Measurements from ENCODE around the gene IQGAP1.
A peak's percentile ranks its signal among the peaks of the same experiment; 100 is the strongest.

Gene IQGAP1

DNA sequence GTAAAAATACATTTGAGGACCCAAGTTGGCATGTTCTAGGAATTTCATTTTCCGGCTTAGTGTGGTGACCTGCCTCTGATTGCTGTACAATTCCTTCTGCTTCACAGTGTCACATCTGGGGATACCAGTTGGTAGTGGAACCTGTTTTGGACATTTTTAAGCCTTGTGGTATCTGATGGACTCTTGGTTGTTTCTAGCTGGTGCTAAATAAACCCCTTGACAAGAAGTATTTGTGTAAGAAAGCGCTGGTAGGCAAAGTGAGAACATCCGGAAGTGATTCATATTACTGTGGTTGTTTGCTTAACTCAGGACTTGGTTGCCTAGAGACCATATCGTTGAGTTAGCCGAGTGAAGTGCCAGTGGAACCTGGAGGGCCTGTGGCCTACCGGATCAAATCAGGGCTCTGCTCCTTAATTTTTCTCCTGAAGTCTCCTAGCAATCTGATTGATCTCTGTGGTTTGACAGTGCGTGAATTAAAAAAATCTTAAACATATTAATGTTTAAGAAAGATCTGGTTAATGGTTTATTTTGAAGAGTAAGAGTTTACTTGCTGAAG is 12.8 kb downstream of the IQGAP1 start:
- Histone ChIP-seq H2AK5ac (ENCODE audit: low read length) (no peak overlapping the region), H3K79me2 (ENCODE audit: control insufficient read depth, insufficient read depth, low read length) (peaks cover 57% of the 10 kb centered on the region), H3K79me1 (ENCODE audit: low read length) (peaks cover 6% of the 10 kb centered on the region), H3K23ac (ENCODE audit: low read length) (no peak overlapping the region), H2BK120ac (ENCODE audit: low read depth, low read length) (peak overlapping the region; percentile 64), H3K18ac (ENCODE audit: low read length) (peak overlapping the region; percentile 87), H3K36me3 (ENCODE audit: control insufficient read depth, insufficient read depth, low read length) (no peaks in the 10 kb centered on the region), H4K8ac (ENCODE audit: low read depth, low read length) (no peak overlapping the region), H2BK15ac (replicated peaks; ENCODE audit: low read depth) (no peak overlapping the region), H3K4me2 (ENCODE audit: low read length) (peak overlapping the region; percentile 43), H3K4me3 (ENCODE audit: low read length) (no peak overlapping the region), H3K4ac (ENCODE audit: low read depth, low read length) (no peak overlapping the region), H3K9ac (ENCODE audit: low read length) (no peak overlapping the region), H4K5ac (ENCODE audit: low read length) (no peak overlapping the region), H3K56ac (ENCODE audit: low read length) (peak overlapping the region; percentile 37), H3K27me3 (ENCODE audit: insufficient read depth, low read length, poor library complexity) (no peaks in the 10 kb centered on the region), H3K4me1 (ENCODE audit: control insufficient read depth, low read depth, low read length) (peaks cover 14% of the 10 kb centered on the region), H3K27ac (ENCODE audit: low read depth, low read length) (peak overlapping the region; percentile 66), H2BK5ac (ENCODE audit: low read length) (no peak overlapping the region)
- DNase-seq = peak; percentile 99
- no CpG with 5 or more reads among the region's 7 CpGs for WGBS (ENCODE audit: extremely low coverage, insufficient coverage, low lambda C conversion rate)

DNA sequence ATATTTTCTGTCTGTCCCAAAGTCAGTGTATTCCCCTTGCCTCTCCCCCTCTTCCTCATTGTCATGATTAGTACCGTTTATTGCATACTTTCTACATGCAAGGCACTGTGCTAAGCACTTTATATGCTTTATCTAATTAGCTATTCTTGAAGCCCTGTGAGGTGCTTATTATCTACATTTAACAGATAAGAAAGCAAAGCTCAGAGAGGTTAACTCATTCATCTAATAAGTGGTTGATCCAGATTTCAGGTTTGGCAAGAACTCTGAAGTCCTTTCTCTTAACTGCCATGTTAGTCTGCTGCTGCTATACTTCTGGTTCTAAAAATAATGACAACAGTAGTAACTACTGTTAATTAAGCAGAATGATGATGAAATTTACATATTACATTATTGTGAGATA is 13.5 kb downstream of the IQGAP1 start:
- H2AK5ac ChIP-seq (ENCODE audit: low read length) = no peak overlapping the region
- H2BK120ac ChIP-seq (ENCODE audit: low read depth, low read length) = no peak overlapping the region
- peak; percentile 81 for DNase-seq
- H3K56ac ChIP-seq (ENCODE audit: low read length) = no peak overlapping the region
- peaks cover 14% of the 10 kb centered on the region for H3K4me1 ChIP-seq (ENCODE audit: control insufficient read depth, low read depth, low read length)
- H3K4me2 ChIP-seq (ENCODE audit: low read length) = no peak overlapping the region
- peaks cover 57% of the 10 kb centered on the region for H3K79me2 ChIP-seq (ENCODE audit: control insufficient read depth, insufficient read depth, low read length)
- no peak overlapping the region for H4K8ac ChIP-seq (ENCODE audit: low read depth, low read length)
- H2BK5ac ChIP-seq (ENCODE audit: low read length) = no peak overlapping the region
- H2BK15ac ChIP-seq (replicated peaks; ENCODE audit: low read depth) = no peak overlapping the region
- H3K4me3 ChIP-seq (ENCODE audit: low read length) = no peak overlapping the region
- no peak overlapping the region for H4K5ac ChIP-seq (ENCODE audit: low read length)
- no peak overlapping the region for H3K23ac ChIP-seq (ENCODE audit: low read length)
- WGBS (ENCODE audit: extremely low coverage, insufficient coverage, low lambda C conversion rate) = no CpG with 5 or more reads among the region's 1 CpG
- no peak overlapping the region for H3K9ac ChIP-seq (ENCODE audit: low read length)
- H3K27ac ChIP-seq (ENCODE audit: low read depth, low read length) = no peak overlapping the region
- peaks cover 6% of the 10 kb centered on the region for H3K79me1 ChIP-seq (ENCODE audit: low read length)
- H3K4ac ChIP-seq (ENCODE audit: low read depth, low read length) = no peak overlapping the region
- no peaks in the 10 kb centered on the region for H3K36me3 ChIP-seq (ENCODE audit: control insufficient read depth, insufficient read depth, low read length)
- H3K18ac ChIP-seq (ENCODE audit: low read length) = no peak overlapping the region
- H3K27me3 ChIP-seq (ENCODE audit: insufficient read depth, low read length, poor library complexity) = no peaks in the 10 kb centered on the region

DNA sequence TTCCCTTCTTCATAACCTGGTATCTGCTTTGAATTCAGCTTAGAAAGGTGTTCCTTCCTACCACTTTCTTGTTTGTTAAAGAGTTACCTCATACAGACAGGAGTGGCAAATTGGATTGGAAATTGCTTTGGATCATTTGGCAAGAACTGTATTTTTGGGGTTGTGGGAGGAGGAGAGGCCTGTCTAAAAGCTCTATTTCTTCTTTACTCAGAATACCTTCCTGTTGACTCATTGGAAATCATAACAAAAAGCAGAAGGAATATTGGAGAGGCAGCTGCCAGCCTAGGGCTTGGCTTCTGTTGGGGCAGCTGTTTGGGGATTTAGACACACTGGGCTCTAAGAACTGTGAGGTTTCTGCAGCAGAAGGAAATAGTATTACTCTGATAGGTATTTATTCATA is 14.2 kb downstream of the IQGAP1 start:
- no peak overlapping the region for H3K4me2 ChIP-seq (ENCODE audit: low read length)
- no peak overlapping the region for H2AK5ac ChIP-seq (ENCODE audit: low read length)
- H3K23ac ChIP-seq (ENCODE audit: low read length) = peak overlapping the region; percentile 48
- H2BK120ac ChIP-seq (ENCODE audit: low read depth, low read length) = no peak overlapping the region
- no peak overlapping the region for H4K8ac ChIP-seq (ENCODE audit: low read depth, low read length)
- peak overlapping the region; percentile 10 for H3K9ac ChIP-seq (ENCODE audit: low read length)
- no peak overlapping the region for H2BK15ac ChIP-seq (replicated peaks; ENCODE audit: low read depth)
- no peak overlapping the region for H3K4ac ChIP-seq (ENCODE audit: low read depth, low read length)
- no peak overlapping the region for H2BK5ac ChIP-seq (ENCODE audit: low read length)
- peak overlapping the region; percentile 44 for H3K56ac ChIP-seq (ENCODE audit: low read length)
- H3K79me2 ChIP-seq (ENCODE audit: control insufficient read depth, insufficient read depth, low read length) = peaks cover 60% of the 10 kb centered on the region
- no peaks in the 10 kb centered on the region for H3K36me3 ChIP-seq (ENCODE audit: control insufficient read depth, insufficient read depth, low read length)
- no peak overlapping the region for H4K5ac ChIP-seq (ENCODE audit: low read length)
- peaks cover 14% of the 10 kb centered on the region for H3K4me1 ChIP-seq (ENCODE audit: control insufficient read depth, low read depth, low read length)
- no peaks in the 10 kb centered on the region for H3K27me3 ChIP-seq (ENCODE audit: insufficient read depth, low read length, poor library complexity)
- peak overlapping the region; percentile 87 for H3K18ac ChIP-seq (ENCODE audit: low read length)
- H3K79me1 ChIP-seq (ENCODE audit: low read length) = peaks cover 6% of the 10 kb centered on the region
- H3K4me3 ChIP-seq (ENCODE audit: low read length) = no peak overlapping the region
- H3K27ac ChIP-seq (ENCODE audit: low read depth, low read length) = no peak overlapping the region
- DNase-seq = no peak

DNA sequence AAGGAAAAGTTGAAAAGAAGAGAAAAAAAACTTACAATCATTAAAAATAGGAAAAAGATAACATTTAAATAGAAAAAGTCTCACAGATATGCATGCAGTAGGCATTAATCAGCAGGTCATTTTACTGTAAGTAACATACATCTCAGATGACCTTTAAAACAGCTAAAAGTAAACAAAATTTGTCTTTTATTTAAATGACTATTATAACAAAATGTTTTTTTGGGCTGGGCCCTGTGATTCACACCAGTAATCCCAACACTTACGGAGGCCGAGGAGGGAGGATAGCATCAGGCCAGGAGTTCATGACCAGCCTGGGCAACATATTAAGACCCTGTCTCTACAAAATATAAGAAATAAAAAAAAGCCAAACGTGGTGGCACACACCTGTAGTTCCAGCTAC is 14.7 kb downstream of the IQGAP1 start:
- Histone ChIP-seq H3K4me1 (ENCODE audit: control insufficient read depth, low read depth, low read length) (peaks cover 17% of the 10 kb centered on the region), H3K79me1 (ENCODE audit: low read length) (peaks cover 6% of the 10 kb centered on the region), H3K9ac (ENCODE audit: low read length) (no peak overlapping the region), H2BK120ac (ENCODE audit: low read depth, low read length) (no peak overlapping the region), H2AK5ac (ENCODE audit: low read length) (no peak overlapping the region), H4K5ac (ENCODE audit: low read length) (no peak overlapping the region), H3K4me2 (ENCODE audit: low read length) (no peak overlapping the region), H3K36me3 (ENCODE audit: control insufficient read depth, insufficient read depth, low read length) (no peaks in the 10 kb centered on the region), H3K27me3 (ENCODE audit: insufficient read depth, low read length, poor library complexity) (no peaks in the 10 kb centered on the region), H3K56ac (ENCODE audit: low read length) (no peak overlapping the region), H3K23ac (ENCODE audit: low read length) (no peak overlapping the region), H3K79me2 (ENCODE audit: control insufficient read depth, insufficient read depth, low read length) (peaks cover 62% of the 10 kb centered on the region), H3K27ac (ENCODE audit: low read depth, low read length) (no peak overlapping the region), H3K18ac (ENCODE audit: low read length) (no peak overlapping the region), H2BK15ac (replicated peaks; ENCODE audit: low read depth) (no peak overlapping the region), H3K4ac (ENCODE audit: low read depth, low read length) (no peak overlapping the region), H4K8ac (ENCODE audit: low read depth, low read length) (no peak overlapping the region), H2BK5ac (ENCODE audit: low read length) (no peak overlapping the region), H3K4me3 (ENCODE audit: low read length) (no peak overlapping the region)
- DNase-seq = no peak
- no CpG with 5 or more reads among the region's 3 CpGs for WGBS (ENCODE audit: extremely low coverage, insufficient coverage, low lambda C conversion rate)

DNA sequence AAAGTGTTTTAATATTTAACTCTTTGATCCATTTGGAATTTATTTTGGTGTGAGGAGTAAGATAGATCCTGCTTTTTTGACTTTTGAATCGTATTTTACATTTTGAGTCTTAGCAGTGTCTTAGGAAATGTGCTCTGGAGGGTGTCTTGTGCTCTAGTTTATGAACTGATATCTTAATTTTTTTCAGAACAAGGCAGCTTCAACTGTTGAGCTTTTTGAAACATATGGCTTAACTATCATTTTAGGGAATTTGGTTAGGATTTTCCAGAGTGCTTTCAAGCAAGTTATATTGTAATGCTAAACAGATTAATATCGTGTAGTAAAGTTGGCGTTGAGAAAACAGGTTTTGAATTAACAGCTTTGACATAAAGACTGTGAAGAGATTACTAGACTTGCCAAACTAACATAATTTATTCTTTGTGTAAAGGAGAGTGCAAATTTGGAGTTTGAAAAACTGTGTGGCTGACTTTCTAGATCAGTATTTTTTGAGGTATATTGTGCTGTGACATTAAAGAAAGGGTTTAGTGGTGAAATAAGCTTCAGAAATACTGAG is 17.1 kb downstream of the IQGAP1 start:
- H2BK120ac ChIP-seq (ENCODE audit: low read depth, low read length) = no peak overlapping the region
- H2BK5ac ChIP-seq (ENCODE audit: low read length) = no peak overlapping the region
- H3K4me2 ChIP-seq (ENCODE audit: low read length) = no peak overlapping the region
- H2AK5ac ChIP-seq (ENCODE audit: low read length) = no peak overlapping the region
- H2BK15ac ChIP-seq (replicated peaks; ENCODE audit: low read depth) = no peak overlapping the region
- H3K36me3 ChIP-seq (ENCODE audit: control insufficient read depth, insufficient read depth, low read length) = no peaks in the 10 kb centered on the region
- H3K79me2 ChIP-seq (ENCODE audit: control insufficient read depth, insufficient read depth, low read length) = peaks cover 63% of the 10 kb centered on the region
- H3K27me3 ChIP-seq (ENCODE audit: insufficient read depth, low read length, poor library complexity) = no peaks in the 10 kb centered on the region
- H3K4me3 ChIP-seq (ENCODE audit: low read length) = no peak overlapping the region
- H3K79me1 ChIP-seq (ENCODE audit: low read length) = peaks cover 6% of the 10 kb centered on the region
- H3K56ac ChIP-seq (ENCODE audit: low read length) = no peak overlapping the region
- no peak overlapping the region for H3K27ac ChIP-seq (ENCODE audit: low read depth, low read length)
- WGBS (ENCODE audit: extremely low coverage, insufficient coverage, low lambda C conversion rate) = 100% methylated on average over 2 of the region's 3 CpGs
- peaks cover 17% of the 10 kb centered on the region for H3K4me1 ChIP-seq (ENCODE audit: control insufficient read depth, low read depth, low read length)
- H3K9ac ChIP-seq (ENCODE audit: low read length) = no peak overlapping the region
- no peak for DNase-seq
- H3K4ac ChIP-seq (ENCODE audit: low read depth, low read length) = no peak overlapping the region
- H3K23ac ChIP-seq (ENCODE audit: low read length) = no peak overlapping the region
- no peak overlapping the region for H3K18ac ChIP-seq (ENCODE audit: low read length)
- H4K5ac ChIP-seq (ENCODE audit: low read length) = no peak overlapping the region
- no peak overlapping the region for H4K8ac ChIP-seq (ENCODE audit: low read depth, low read length)

DNA sequence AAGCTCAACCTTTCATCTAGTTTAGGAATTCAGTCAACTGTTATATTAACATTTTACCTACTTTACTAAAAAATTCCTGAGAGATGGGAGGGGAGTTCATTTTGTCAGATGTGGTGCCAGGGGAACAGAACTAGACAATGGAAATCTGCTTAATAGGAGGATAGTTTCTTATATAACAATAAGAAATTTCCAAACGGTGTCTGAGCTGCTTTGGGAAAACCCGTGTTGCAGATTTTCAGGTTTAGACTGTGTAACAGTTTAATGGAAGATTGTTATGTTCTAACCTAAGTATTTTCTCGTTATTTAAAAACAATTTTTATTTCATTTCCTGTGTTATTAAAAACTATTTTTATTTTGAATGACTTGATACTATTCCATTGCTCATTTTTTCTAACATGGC is 19.3 kb downstream of the IQGAP1 start:
- H3K23ac ChIP-seq (ENCODE audit: low read length) = no peak overlapping the region
- no peak overlapping the region for H3K27ac ChIP-seq (ENCODE audit: low read depth, low read length)
- H4K8ac ChIP-seq (ENCODE audit: low read depth, low read length) = no peak overlapping the region
- no peak overlapping the region for H3K4me3 ChIP-seq (ENCODE audit: low read length)
- no peaks in the 10 kb centered on the region for H3K27me3 ChIP-seq (ENCODE audit: insufficient read depth, low read length, poor library complexity)
- peaks cover 6% of the 10 kb centered on the region for H3K4me1 ChIP-seq (ENCODE audit: control insufficient read depth, low read depth, low read length)
- DNase-seq = no peak
- H3K9ac ChIP-seq (ENCODE audit: low read length) = no peak overlapping the region
- H3K36me3 ChIP-seq (ENCODE audit: control insufficient read depth, insufficient read depth, low read length) = no peaks in the 10 kb centered on the region
- H3K79me1 ChIP-seq (ENCODE audit: low read length) = peaks cover under 1% of the 10 kb centered on the region
- H3K4ac ChIP-seq (ENCODE audit: low read depth, low read length) = no peak overlapping the region
- H4K5ac ChIP-seq (ENCODE audit: low read length) = no peak overlapping the region
- peaks cover 47% of the 10 kb centered on the region for H3K79me2 ChIP-seq (ENCODE audit: control insufficient read depth, insufficient read depth, low read length)
- no peak overlapping the region for H2AK5ac ChIP-seq (ENCODE audit: low read length)
- H3K18ac ChIP-seq (ENCODE audit: low read length) = no peak overlapping the region
- H3K4me2 ChIP-seq (ENCODE audit: low read length) = no peak overlapping the region
- no CpG with 5 or more reads among the region's 3 CpGs for WGBS (ENCODE audit: extremely low coverage, insufficient coverage, low lambda C conversion rate)
- no peak overlapping the region for H2BK120ac ChIP-seq (ENCODE audit: low read depth, low read length)
- H2BK15ac ChIP-seq (replicated peaks; ENCODE audit: low read depth) = no peak overlapping the region
- no peak overlapping the region for H2BK5ac ChIP-seq (ENCODE audit: low read length)
- H3K56ac ChIP-seq (ENCODE audit: low read length) = no peak overlapping the region
